GM21367 (cell line): ENCODE measurements around the gene PRRX2.
"Not testable (repeated sequence)": the region's sequence is repeated elsewhere in the genome, so short reads cannot be mapped to it uniquely, and the experiment has no call there.

Experiments used
- ATAC-seq: cut with Tn5 transposase; IDR thresholded peaks from one replicate; pipeline ENCODE4 v1.9.1; 2021; ENCODE audit not compliant: unreplicated experiment

The PRRX2 gene

DNA sequence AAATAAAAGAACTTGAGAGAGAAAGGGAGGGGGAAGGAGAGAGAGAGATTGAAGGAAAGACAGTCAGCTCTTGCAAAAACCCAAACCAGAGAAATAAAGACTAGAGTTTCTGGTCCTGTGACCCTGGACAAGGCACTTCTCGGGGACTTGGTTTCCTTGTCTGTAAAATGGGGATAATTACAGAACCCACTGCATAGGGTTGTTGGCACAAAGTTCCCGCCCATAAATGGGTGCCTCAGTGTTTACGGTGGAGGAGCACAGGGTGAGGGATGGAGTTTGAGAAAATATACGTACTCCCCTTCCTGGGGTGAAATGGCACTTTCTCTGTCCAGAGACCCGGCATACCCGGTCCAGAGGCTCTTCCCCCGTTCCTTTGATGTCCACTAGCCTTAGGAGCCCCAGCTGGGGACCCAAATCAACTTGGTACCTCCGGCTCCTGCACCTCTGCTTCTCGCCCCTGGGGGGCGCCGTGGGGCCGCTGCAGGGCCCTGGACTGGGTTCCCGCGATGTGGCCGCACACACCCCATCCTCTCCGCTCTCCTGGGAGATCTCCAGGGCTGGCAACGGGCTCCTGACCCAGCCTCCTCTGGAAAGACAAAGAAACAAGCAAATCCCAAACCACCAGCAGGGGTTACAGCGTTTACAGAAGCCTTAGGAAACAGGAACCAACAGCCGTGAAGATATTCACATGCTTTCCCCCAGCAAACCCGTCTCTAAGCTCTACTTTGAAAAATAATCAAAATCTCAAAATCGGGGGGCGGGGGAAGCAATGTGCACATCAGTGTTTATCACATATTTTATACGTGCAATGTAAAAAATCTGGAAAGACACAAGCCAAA is 61.1 kb downstream of the PRRX2 start:
- no peak for ATAC-seq

DNA sequence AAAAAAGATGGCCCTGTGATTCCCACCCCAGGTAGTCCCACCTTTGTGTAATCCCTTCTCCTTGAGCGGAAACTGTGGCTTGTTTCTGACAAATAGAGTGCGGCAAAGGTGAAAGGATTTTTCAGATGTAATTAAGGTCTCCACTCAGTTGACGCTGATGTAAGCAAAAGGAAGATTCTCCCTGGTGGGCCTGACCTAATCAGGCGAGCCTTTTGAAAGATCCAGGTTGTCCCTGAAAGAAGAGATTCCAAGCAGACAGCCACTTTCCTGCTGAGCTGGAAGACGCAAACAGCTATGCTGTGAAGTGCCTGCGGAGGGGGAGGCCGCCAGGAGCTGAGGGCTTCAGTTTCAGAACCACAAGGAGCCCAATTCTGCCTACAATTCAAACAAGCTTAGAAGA is 63.3 kb downstream of the PRRX2 start:
- no peak for ATAC-seq

DNA sequence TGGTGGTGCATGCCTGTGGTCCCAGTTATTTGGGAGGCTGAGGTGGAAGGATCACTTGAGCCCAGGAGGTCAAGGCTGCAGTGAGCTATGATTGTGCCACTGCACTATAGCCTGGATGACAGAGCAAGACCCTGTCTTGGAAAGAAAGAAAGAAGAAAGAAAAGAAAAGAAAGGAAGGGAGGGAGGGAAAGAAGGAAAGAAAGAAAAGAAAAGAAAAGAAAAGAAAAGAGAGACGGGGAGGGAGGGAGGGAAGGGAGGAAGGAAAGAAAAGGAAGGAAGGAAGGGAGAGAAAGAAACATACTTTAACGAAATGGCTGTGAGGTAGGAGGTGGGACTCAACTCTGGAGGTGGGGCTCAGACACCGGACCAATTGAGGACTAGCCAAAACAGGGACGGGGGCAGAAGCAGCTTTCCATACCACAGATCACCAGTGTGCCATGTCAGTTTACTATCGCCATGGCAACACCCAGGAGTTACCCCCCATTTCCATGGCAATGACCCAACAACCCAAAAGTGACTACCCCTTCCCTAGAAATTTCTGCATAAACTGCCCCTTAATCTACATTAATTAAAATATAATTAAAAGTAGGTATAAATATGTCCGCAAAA is 66.1 kb downstream of the PRRX2 start:
- ATAC-seq: no peak

DNA sequence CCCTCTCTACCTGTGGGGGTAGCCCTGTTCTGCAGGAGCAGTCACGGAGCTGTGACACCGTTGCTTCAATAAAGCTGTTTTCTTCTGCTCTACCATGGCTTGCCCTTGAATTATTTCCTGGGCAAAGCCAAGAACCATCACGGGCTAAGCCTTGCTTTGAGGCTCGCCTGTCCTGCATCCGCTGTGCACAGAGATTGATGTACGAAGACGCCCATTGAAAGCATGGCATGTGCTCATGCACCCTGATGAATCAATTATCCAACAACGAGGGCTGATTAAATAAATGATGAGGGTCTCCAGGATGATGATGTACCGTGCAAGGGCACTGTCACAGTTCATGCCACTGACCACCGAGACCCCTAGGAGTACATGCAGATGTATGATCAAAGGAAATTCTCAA is 66.7 kb downstream of the PRRX2 start:
- no peak for ATAC-seq

- no peak for ATAC-seq
Observed at GRCh38 chr9:129732946-129733631, 67.6 kb downstream of the PRRX2 start.

GRCh38 chr9:129733632-129733953 is 68.1 kb downstream of the PRRX2 start:
- no peak for ATAC-seq

- ATAC-seq: no peak
Observed at GRCh38 chr9:129735546-129735945, 70.1 kb downstream of the PRRX2 start.

DNA sequence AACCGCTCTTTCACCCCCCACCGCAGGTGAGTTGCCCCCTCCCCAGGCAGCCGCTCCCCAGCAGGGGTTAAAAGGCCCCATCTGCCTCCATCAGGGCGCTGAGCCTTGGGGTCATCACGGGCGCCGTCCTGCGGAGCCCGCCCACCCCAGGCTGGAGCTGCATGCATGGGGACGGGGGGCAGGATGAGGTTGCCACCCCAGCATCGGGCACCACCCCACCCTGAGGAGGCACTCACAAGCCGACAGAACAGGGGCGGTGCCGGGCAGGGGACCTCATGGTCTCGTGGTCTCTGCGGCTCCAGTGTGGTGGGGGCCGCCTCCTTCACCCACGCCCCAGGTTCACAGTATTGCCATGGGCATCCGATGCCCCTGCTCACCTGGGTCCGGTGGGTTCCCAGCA is 70.9 kb downstream of the PRRX2 start:
- ATAC-seq: no peak

- ATAC-seq: no peak
Observed at GRCh38 chr9:129737479-129738274, 72.2 kb downstream of the PRRX2 start.

DNA sequence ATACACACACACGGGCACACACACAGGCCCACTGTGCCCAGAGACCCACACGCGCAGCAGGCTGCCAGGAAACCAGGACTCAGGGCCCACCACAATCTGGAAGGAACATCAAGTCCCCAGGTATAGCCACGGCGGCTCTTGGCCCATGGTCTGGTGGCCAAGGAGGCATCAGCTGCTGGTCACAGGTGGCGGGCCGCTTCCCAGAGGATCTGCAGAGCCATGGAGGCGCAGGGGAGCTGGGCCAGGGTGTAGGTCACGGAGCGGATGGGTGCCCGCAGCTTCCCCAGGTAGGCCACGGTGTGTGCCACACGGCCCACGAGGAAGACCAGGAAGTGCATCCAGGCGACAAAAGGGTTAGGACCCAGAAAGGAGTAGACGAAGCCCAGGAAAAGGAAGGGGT is 74.0 kb downstream of the PRRX2 start:
- no peak for ATAC-seq

- ATAC-seq: no peak
Observed at GRCh38 chr9:129740174-129740573, 74.7 kb downstream of the PRRX2 start.

GRCh38 chr9:129740666-129741464 is 75.4 kb downstream of the PRRX2 start:
- ATAC-seq: no peak

DNA sequence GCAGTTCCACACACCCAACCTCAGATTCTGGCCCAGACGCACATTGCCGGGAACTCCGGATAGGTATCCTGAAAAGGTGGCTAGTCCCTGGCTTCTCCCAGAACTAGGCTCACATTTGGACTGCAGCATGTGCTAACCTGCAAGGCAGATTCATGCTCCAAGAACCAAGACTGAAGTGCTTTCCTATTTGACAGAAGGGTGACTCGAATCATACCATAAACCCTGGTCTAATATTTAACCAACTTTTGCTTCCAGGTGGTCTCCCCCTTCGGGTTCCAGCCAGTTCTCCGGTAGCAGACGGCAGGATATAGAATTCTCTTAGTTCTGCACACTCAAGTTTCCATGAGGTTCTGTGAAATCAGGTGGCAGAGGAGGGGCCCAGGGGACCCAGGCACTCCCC is 79.8 kb downstream of the PRRX2 start:
- ATAC-seq: no peak

GRCh38 chr9:129746092-129746777 is 80.8 kb downstream of the PRRX2 start:
- ATAC-seq: no peak

GRCh38 chr9:129748249-129748648 is 82.8 kb downstream of the PRRX2 start:
- no peak for ATAC-seq

GRCh38 chr9:129749052-129749451 is 83.6 kb downstream of the PRRX2 start:
- ATAC-seq: not testable (repeated sequence)

- ATAC-seq: no peak
Observed at GRCh38 chr9:129749575-129749974, 84.1 kb downstream of the PRRX2 start.

DNA sequence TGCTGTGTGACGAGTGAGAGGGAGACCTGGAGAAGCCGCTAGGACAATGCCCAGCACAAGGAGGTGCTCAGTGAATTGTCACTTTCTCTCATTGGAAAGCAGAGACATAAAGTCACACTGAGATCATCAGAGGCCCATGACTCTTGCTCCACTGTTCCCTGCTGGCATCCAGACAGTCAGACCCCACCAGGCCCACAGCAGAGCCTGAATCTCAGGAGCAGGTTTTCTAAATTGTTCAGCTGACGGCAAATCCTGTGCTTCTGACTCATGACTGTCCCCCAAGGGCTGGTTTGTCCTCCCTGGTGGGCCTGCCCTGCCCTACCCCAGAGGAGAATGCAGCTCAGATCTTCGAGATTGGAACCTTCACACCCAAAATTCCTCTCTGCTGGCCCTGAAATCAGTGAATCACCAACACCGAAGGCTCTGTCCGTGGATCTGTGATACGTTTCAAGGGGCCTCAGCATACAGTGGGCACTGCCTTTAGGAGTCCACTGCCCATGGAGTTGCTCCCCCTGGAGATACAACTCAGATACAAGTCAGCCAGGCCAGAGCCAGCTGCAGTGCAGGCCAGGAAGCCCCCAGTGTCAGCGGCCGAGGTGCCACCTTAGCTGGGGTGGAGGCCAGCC is 84.7 kb downstream of the PRRX2 start:
- ATAC-seq: no peak
